ENCODE data around the gene TMED3. TPM values are rescaled to one million over a fixed set of nuclear protein-coding genes. Genes with fewer than 3 reads are reported as not detected.

The TMED3 gene
- total RNA-seq, 1 experiment from 2014 or later = 51.6 TPM

DNA sequence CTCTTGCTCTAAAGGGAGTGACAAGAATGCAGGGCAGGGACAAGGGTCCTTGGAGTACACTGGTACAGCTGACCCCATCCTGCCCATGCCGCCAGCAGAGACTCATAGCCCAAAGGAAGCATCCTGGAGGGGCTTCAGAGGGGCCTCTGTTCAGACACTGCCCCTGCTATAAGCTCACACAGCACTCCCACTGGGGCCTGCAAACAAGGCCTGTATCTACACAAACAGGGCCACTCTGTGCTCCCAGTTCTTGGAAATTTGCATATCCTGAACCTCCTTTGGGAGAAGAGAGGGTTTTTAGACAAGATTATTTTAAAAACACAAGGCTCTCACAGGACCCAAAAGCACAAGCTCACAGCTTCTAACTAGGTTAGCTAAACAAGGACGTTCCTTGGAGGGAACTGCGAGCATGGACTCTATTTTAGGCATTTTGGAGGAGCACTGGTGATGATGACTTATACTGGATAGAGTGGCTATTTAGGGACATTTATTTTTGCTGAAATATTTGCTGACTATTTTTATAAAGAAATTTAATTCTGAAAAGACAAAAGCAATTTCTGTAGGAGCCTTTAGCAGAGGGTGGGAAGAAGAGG lies 44.8 kb upstream of the TMED3 start:
- H3K27me3 ChIP-seq (replicated peaks; ENCODE audit: insufficient read depth, low read depth, low read length, poor library complexity) = peaks cover 79% of the 10 kb centered on the region
- TF ChIP-seq, protein P1, sequence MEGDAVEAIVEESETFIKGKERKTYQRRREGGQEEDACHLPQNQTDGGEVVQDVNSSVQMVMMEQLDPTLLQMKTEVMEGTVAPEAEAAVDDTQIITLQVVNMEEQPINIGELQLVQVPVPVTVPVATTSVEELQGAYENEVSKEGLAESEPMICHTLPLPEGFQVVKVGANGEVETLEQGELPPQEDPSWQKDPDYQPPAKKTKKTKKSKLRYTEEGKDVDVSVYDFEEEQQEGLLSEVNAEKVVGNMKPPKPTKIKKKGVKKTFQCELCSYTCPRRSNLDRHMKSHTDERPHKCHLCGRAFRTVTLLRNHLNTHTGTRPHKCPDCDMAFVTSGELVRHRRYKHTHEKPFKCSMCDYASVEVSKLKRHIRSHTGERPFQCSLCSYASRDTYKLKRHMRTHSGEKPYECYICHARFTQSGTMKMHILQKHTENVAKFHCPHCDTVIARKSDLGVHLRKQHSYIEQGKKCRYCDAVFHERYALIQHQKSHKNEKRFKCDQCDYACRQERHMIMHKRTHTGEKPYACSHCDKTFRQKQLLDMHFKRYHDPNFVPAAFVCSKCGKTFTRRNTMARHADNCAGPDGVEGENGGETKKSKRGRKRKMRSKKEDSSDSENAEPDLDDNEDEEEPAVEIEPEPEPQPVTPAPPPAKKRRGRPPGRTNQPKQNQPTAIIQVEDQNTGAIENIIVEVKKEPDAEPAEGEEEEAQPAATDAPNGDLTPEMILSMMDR (conservative IDR thresholded peaks at IDR 0.05; ENCODE audit: low read depth, low read length) = no peak
- TF ChIP-seq EZH2 (IDR thresholded peaks at IDR 0.05; ENCODE audit: borderline replicate concordance, low read depth, low read length, poor library complexity, severe bottlenecking) = no peak
- H3K4me1 ChIP-seq (ENCODE audit: insufficient read depth, low read length, poor library complexity, severe bottlenecking) = no peaks in the 10 kb centered on the region
- intact Hi-C loops (cut with micrococcal nuclease; ENCODE audit: unreplicated experiment) = no loop called here
- no peaks in the 10 kb centered on the region for H3K9me3 ChIP-seq (ENCODE audit: low read depth, low read length, poor library complexity, severe bottlenecking)
- DNase-seq (ENCODE audit: low spot score) = no peak
- no peaks in the 10 kb centered on the region for H3K36me3 ChIP-seq (ENCODE audit: insufficient read depth, low read length, poor library complexity, severe bottlenecking)
- H3K27ac ChIP-seq (ENCODE audit: low read depth, low read length, poor library complexity, severe bottlenecking) = no peak overlapping the region
- ChIA-PET POLR2A (ENCODE audit: low non-redundant PET) (no interaction called here), CTCF (no interaction called here)
- H3K4me3 ChIP-seq (ENCODE audit: low read depth, low read length, poor library complexity, severe bottlenecking) = no peak overlapping the region
- no TSS peak for BruUV-seq (replicated peaks)

GRCh38 chr15:79282371-79283251 lies 28.3 kb upstream of the TMED3 start, which contains the start of gene ANKRD34C:
Gene ANKRD34C (plus strand): TSS chr15:79282722. CDS start chr15:79293285, 10,563 bp downstream.
- TF ChIP-seq, protein P1 (conservative IDR thresholded peaks at IDR 0.05; ENCODE audit: low read depth, low read length) = no peak
- TF ChIP-seq EZH2 (IDR thresholded peaks at IDR 0.05; ENCODE audit: borderline replicate concordance, low read depth, low read length, poor library complexity, severe bottlenecking) = peak; percentile 87
- peaks cover 93% of the 10 kb centered on the region for H3K27me3 ChIP-seq (replicated peaks; ENCODE audit: insufficient read depth, low read depth, low read length, poor library complexity)

DNA sequence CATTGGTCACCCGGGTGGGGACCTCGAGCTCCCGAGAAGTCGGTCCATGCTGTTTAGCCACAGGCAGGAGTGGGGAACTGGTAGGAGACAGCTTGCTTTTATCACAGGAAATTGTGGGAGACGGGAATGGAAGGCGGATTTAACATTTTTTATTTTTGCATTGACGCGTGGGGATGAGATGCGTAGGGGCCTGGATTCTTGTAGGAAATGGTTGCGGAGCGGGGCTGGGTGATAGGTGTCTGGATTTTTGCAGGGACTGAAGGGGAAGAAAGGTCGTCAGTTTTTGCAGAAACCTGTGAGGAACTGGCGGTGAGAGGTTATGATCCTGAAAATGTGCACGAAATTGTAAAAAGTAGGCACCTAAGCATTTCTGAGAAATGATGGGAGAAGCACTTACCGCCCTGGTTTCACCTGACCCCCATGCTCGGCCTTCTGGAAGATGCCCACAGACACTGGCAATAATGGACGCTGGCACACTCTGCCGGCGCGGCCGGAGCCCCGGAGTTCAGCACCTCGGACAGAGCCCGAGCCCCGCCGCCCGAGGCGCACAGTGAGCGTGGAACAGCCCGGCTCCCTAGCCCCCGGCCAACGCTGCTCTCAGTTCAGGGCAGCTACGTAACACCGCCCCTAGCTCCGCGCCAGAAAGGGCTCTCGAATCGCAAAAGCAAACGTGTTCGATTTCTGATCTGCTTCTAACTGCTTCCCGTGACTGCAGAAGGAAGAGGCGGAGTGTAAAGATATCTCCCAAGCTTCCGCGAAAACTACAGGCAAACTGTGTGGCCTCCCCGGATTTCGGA lies 27.5 kb upstream of the TMED3 start:
- CTCF ChIA-PET = no interaction called here
- H3K27ac ChIP-seq (ENCODE audit: low read depth, low read length, poor library complexity, severe bottlenecking) = no peak overlapping the region
- H3K4me3 ChIP-seq (ENCODE audit: low read depth, low read length, poor library complexity, severe bottlenecking) = no peak overlapping the region
- peak; percentile 56 for DNase-seq (ENCODE audit: low spot score)
- H3K27me3 ChIP-seq (replicated peaks; ENCODE audit: insufficient read depth, low read depth, low read length, poor library complexity) = peaks cover 97% of the 10 kb centered on the region
- H3K9me3 ChIP-seq (ENCODE audit: low read depth, low read length, poor library complexity, severe bottlenecking) = no peaks in the 10 kb centered on the region
- TF ChIP-seq EZH2 (IDR thresholded peaks at IDR 0.05; ENCODE audit: borderline replicate concordance, low read depth, low read length, poor library complexity, severe bottlenecking) = no peak
- TF ChIP-seq, protein P1 (conservative IDR thresholded peaks at IDR 0.05; ENCODE audit: low read depth, low read length) = no peak
- POLR2A ChIA-PET (ENCODE audit: low non-redundant PET) = no interaction called here
- no peaks in the 10 kb centered on the region for H3K36me3 ChIP-seq (ENCODE audit: insufficient read depth, low read length, poor library complexity, severe bottlenecking)
- BruUV-seq (replicated peaks) = no TSS peak
- H3K4me1 ChIP-seq (ENCODE audit: insufficient read depth, low read length, poor library complexity, severe bottlenecking) = no peaks in the 10 kb centered on the region
- intact Hi-C loops (cut with micrococcal nuclease; ENCODE audit: unreplicated experiment) = no loop called here

More at GRCh38 chr15:79282371-79283251, 28.3 kb upstream of the TMED3 start, which contains the start of gene ANKRD34C:
- Histone ChIP-seq H3K4me3 (ENCODE audit: low read depth, low read length, poor library complexity, severe bottlenecking) (no peak within 1 kb of the TSS), H3K9me3 (ENCODE audit: low read depth, low read length, poor library complexity, severe bottlenecking) (no peaks in the 10 kb centered on the region), H3K27ac (ENCODE audit: low read depth, low read length, poor library complexity, severe bottlenecking) (no peak within 1 kb of the TSS), H3K4me1 (ENCODE audit: insufficient read depth, low read length, poor library complexity, severe bottlenecking) (no peaks in the 10 kb centered on the region), H3K36me3 (ENCODE audit: insufficient read depth, low read length, poor library complexity, severe bottlenecking) (no peaks in the 10 kb centered on the region)
- DNase-seq (ENCODE audit: low spot score) = no peak
- no TSS peak for BruUV-seq (replicated peaks)
- ChIA-PET CTCF (no interaction called here), POLR2A (ENCODE audit: low non-redundant PET) (no interaction called here)
- intact Hi-C loops (cut with micrococcal nuclease; ENCODE audit: unreplicated experiment) = no loop called here
